HPDE6-E6E7 (cell line): ENCODE data around the gene CEP128.

Experiments used
- DNase-seq: peaks from one replicate; pipeline ENCODE4 v3.0.0; 2011; ENCODE audit warnings: missing footprints; ENCODE audit errors: extremely low spot score

CEP128 gene

GRCh38 chr14:80545935-80546854 is 395.3 kb downstream of the CEP128 start:
- DNase-seq: no peak

- DNase-seq: no peak
Measured at GRCh38 chr14:80544366-80544765, 397.2 kb downstream of the CEP128 start.

GRCh38 chr14:80543211-80543610 is 398.3 kb downstream of the CEP128 start:
- DNase-seq: no peak

GRCh38 chr14:80538633-80539375 is 402.7 kb downstream of the CEP128 start:
- DNase-seq: no peak

GRCh38 chr14:80537626-80538025 is 403.9 kb downstream of the CEP128 start:
- DNase-seq: no peak

GRCh38 chr14:80536456-80536855 is 405.1 kb downstream of the CEP128 start:
- no peak for DNase-seq

GRCh38 chr14:80535171-80535570 is 406.4 kb downstream of the CEP128 start:
- no peak for DNase-seq

- no peak for DNase-seq
Measured at GRCh38 chr14:80523518-80524117, 417.9 kb downstream of the CEP128 start.

GRCh38 chr14:80522936-80523335 is 418.6 kb downstream of the CEP128 start:
- no peak for DNase-seq

- DNase-seq: no peak
Measured at GRCh38 chr14:80522411-80522810, 419.1 kb downstream of the CEP128 start.

- no peak for DNase-seq
Measured at GRCh38 chr14:80521456-80521855, 420.1 kb downstream of the CEP128 start.

GRCh38 chr14:80519002-80519401 is 422.5 kb downstream of the CEP128 start:
- no peak for DNase-seq

GRCh38 chr14:80518173-80518572 is 423.4 kb downstream of the CEP128 start:
- DNase-seq: no peak

- no peak for DNase-seq
Measured at GRCh38 chr14:80507292-80507869, 434.2 kb downstream of the CEP128 start.

- no peak for DNase-seq
Measured at GRCh38 chr14:80504781-80505180, 436.8 kb downstream of the CEP128 start.

GRCh38 chr14:80498533-80498932 is 443.0 kb downstream of the CEP128 start:
- no peak for DNase-seq

GRCh38 chr14:80496090-80496489 is 445.4 kb downstream of the CEP128 start:
- no peak for DNase-seq

- DNase-seq: no peak
Measured at GRCh38 chr14:80494769-80495168, 446.8 kb downstream of the CEP128 start.

- no peak for DNase-seq
Measured at GRCh38 chr14:80493620-80494019, 447.9 kb downstream of the CEP128 start.

- no peak for DNase-seq
Measured at GRCh38 chr14:80491650-80492049, 449.9 kb downstream of the CEP128 start.

GRCh38 chr14:80491131-80491530 is 450.4 kb downstream of the CEP128 start:
- DNase-seq: no peak

- DNase-seq: no peak
Measured at GRCh38 chr14:80489513-80489912, 452.0 kb downstream of the CEP128 start.
